Tibial nerve (tissue), 4 donors: ENCODE data around the gene LHFPL3.

ENCODE experiments used
- EP300 ChIP-seq, 2 donors: sonication (generic); formaldehyde crosslinking; IDR thresholded peaks; one replicate each; pipeline ENCODE4 v1.6.1; 2017; ENCODE audit warnings: antibody characterized with exemption in 2 of 2, mild to moderate bottlenecking in 1 of 2
- POLR2A ChIP-seq, 2 donors: fragments of 450-650 bp; IDR thresholded peaks; one replicate each; pipeline ENCODE4 v1.6.1; 2017; ENCODE audit warnings: antibody characterized with exemption in 2 of 2, mild to moderate bottlenecking in 2 of 2, moderate library complexity in 2 of 2
- TF ChIP-seq, protein P1 (sequence below), 5 experiments: fragments of 200-600 bp in 3 of 5; fragments of 450-650 bp in 2 of 5; sonication (generic) in 3 of 5; IDR thresholded peaks; one replicate each; pipeline ENCODE4 v1.5.1; 2016 to 2019; ENCODE audit warnings: antibody characterized with exemption in 5 of 5, mild to moderate bottlenecking in 3 of 5, moderate library complexity in 2 of 5

GRCh38 chr7:104388222-104388621, 59.8 kb downstream of the LHFPL3 start:
- TF ChIP-seq, protein P1, sequence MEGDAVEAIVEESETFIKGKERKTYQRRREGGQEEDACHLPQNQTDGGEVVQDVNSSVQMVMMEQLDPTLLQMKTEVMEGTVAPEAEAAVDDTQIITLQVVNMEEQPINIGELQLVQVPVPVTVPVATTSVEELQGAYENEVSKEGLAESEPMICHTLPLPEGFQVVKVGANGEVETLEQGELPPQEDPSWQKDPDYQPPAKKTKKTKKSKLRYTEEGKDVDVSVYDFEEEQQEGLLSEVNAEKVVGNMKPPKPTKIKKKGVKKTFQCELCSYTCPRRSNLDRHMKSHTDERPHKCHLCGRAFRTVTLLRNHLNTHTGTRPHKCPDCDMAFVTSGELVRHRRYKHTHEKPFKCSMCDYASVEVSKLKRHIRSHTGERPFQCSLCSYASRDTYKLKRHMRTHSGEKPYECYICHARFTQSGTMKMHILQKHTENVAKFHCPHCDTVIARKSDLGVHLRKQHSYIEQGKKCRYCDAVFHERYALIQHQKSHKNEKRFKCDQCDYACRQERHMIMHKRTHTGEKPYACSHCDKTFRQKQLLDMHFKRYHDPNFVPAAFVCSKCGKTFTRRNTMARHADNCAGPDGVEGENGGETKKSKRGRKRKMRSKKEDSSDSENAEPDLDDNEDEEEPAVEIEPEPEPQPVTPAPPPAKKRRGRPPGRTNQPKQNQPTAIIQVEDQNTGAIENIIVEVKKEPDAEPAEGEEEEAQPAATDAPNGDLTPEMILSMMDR (IDR thresholded peaks at IDR 0.05): no peak
- TF ChIP-seq EP300 (IDR thresholded peaks at IDR 0.05): no peak
- TF ChIP-seq POLR2A (IDR thresholded peaks at IDR 0.05): no peak
